Central memory CD8-positive, alpha-beta T cell (primary cell): ENCODE data around the gene AK4.
"Not testable (repeated sequence)": the region's sequence is repeated elsewhere in the genome, so short reads cannot be mapped to it uniquely, and the experiment has no call there.

Experiments
- ATAC-seq: fragments of 150-1000 bp; cut with Tn5 transposase; replicated peaks from 2 replicates; pipeline ENCODE4 v1.10.0; 2022; ENCODE audit warnings: mild to moderate bottlenecking, moderate FRiP score, moderate number of reproducible peaks; ENCODE audit not compliant: poor library complexity, severe bottlenecking; ENCODE audit errors: extremely low read depth
- DNase-seq, 2 donors: peaks; one replicate each; pipeline ENCODE4 v3.0.0; 2021; ENCODE audit warnings: low spot score in 2 of 2
- H3K27ac Mint-ChIP-seq: one replicate; pipeline ENCODE4 v1.8.0; 2022; ENCODE audit warnings: low read depth, mild to moderate bottlenecking, moderate library complexity, mixed read lengths
- H3K27me3 Mint-ChIP-seq: one replicate; pipeline ENCODE4 v1.8.0; 2022; ENCODE audit warnings: mixed read lengths
- H3K36me3 Mint-ChIP-seq: one replicate; pipeline ENCODE4 v1.8.0; 2022; ENCODE audit warnings: mild to moderate bottlenecking, moderate library complexity, mixed read lengths; ENCODE audit not compliant: insufficient read depth
- H3K4me1 Mint-ChIP-seq: one replicate; pipeline ENCODE4 v1.8.0; 2022; ENCODE audit warnings: mixed read lengths
- H3K4me3 Mint-ChIP-seq: one replicate; pipeline ENCODE4 v1.8.0; 2022; ENCODE audit warnings: mild to moderate bottlenecking, moderate library complexity, mixed read lengths
- H3K9me3 Mint-ChIP-seq: one replicate; pipeline ENCODE4 v1.8.0; 2022; ENCODE audit warnings: mixed read lengths

Gene AK4

DNA sequence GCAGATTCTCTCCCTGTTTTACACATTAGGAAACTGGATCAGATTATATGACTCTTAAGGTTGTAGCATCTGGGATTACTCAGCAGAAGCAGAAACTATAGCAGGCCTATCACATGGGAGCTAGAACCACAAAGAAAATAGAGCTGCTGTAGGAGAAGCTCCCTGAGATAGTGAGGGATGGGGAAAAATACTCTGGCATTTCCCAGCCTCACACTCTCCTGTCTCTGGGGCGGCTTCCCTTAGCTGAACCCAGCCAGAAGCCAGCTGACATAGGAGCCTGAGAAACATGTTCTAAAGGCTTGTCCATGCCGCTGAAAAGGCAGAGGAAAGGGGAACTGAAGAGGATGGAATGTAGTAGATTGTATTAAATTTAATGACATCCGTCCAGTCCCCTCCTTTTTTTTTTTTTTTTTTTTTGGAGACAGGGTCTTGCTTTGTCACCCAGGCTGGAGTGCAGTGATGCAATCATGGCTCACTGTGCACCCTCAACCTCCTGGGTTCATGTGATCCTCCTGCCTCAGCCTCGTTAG is 84.5 kb downstream of the AK4 start:
- Mint-ChIP-seq H3K36me3 (peaks cover 1% of the 10 kb centered on the region), H3K4me3 (no peak overlapping the region), H3K4me1 (no peaks in the 10 kb centered on the region), H3K27ac (no peak overlapping the region), H3K9me3 (no peaks in the 10 kb centered on the region), H3K27me3 (peaks cover 54% of the 10 kb centered on the region)
- no peak for ATAC-seq
- no peak for DNase-seq

DNA sequence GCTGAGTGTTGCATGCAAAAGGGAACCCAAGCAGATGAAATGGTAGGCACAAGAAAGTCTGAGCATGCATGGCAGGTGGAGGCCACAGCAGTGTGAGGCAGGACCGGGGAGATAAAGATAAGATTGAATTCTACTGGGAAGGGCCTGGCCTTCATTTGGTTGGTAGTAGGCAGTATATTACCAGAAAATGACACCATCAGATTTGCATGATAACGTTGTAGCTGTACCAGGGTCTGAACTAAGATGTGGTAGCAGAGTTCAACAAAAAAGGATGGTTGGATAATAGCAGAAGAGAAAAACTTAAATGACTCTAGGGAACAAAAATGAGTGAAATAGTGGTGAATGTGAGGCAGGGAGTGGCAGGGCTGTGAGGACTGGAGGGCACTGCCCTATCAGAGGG is 85.8 kb downstream of the AK4 start:
- H3K9me3 Mint-ChIP-seq: no peaks in the 10 kb centered on the region
- no peak overlapping the region for H3K27ac Mint-ChIP-seq
- no peak for ATAC-seq
- peaks cover 1% of the 10 kb centered on the region for H3K36me3 Mint-ChIP-seq
- H3K4me1 Mint-ChIP-seq: no peaks in the 10 kb centered on the region
- no peak overlapping the region for H3K4me3 Mint-ChIP-seq
- H3K27me3 Mint-ChIP-seq: peaks cover 59% of the 10 kb centered on the region
- DNase-seq: no peak

DNA sequence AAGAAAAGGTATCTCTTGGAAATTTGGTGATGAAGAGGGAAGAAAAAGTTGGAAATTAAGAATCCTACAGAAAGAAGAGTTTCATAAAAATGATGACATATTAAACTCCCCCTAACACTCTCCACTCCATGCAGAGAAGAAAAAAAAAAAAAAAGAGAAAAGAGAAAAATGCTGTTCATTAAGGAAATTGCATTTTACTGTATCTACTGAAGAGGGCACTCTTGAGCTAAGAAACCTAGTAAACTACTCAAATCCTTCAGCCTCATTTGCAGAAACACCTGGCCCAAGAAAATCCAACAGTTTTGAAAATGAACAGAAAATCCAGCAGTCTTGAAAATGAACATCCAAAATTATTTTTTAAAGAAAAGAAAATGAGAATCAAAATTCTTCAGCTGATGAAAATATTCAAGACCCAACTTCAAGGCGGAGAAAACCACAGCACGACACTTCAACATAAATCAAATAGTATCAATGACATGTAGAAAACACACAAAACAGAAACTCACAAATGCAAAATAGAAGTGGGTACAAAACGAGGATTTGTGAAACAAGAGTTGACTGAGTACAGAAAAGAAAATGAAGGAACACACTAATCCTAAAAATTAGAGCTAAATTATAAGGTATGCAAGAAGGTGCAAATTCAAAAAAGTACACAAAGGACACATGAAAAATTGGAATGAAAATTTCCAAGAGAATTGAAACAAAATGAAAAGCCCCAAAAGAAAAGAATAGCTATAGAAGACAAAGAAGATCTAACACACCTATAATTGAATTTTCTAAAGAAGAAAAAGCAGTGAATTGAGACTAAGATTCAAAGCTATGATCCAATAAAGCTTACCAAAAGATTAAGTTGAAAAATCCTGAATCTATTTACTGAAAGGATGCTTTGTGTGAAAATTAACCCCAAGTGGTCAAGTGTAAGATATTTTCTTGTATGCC is 88.1 kb downstream of the AK4 start:
- Mint-ChIP-seq H3K4me3 (no peak overlapping the region), H3K9me3 (no peaks in the 10 kb centered on the region), H3K36me3 (peaks cover under 1% of the 10 kb centered on the region), H3K27ac (no peak overlapping the region), H3K4me1 (no peaks in the 10 kb centered on the region), H3K27me3 (peaks cover 44% of the 10 kb centered on the region)
- ATAC-seq (no peak), DNase-seq (no peak)

DNA sequence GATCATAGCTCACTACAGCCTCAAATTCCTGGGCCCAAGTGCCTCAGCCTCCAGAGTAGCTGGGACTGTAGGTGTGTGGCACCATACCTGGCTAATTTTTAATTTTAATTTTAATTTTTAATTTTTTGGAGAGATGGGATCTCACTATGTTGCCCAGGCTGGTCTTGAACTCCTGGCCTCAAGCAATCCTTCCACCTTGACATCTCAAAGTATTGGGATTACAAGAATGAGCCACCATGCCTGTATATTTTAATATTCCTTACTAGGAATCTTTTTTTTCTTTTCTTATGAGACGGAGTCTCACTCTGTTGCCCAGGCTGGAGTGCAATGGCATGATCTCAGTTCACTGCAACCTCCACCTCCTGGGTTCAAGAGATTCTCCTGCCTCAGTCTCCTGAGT is 89.1 kb downstream of the AK4 start:
- H3K4me1 Mint-ChIP-seq, H3K4me3 Mint-ChIP-seq, H3K27ac Mint-ChIP-seq, ATAC-seq, H3K9me3 Mint-ChIP-seq, DNase-seq, H3K36me3 Mint-ChIP-seq: not testable (repeated sequence)
- peaks cover 44% of the 10 kb centered on the region for H3K27me3 Mint-ChIP-seq

DNA sequence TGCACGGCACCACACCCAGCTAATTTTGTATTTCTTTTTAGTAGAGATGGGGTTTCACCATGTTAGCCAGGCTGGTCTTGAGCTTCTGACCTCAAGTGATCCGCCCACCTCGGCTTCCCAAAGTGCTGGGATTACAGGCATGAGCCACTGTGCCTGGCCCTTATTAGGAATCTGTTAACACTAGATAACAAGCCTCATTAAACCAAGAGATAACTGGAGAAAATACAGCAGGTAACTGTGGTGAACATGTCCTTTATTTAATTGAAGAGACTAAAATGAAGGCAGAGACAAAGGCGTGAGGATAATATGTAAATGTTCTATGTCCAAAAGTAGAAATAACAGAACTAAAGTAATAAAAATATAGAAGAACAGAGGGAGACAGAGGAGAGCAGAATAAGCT is 89.5 kb downstream of the AK4 start:
- no peak overlapping the region for H3K4me3 Mint-ChIP-seq
- no peak for DNase-seq
- H3K9me3 Mint-ChIP-seq: no peaks in the 10 kb centered on the region
- no peak for ATAC-seq
- peaks cover 44% of the 10 kb centered on the region for H3K27me3 Mint-ChIP-seq
- H3K36me3 Mint-ChIP-seq: no peaks in the 10 kb centered on the region
- no peaks in the 10 kb centered on the region for H3K4me1 Mint-ChIP-seq
- no peak overlapping the region for H3K27ac Mint-ChIP-seq

DNA sequence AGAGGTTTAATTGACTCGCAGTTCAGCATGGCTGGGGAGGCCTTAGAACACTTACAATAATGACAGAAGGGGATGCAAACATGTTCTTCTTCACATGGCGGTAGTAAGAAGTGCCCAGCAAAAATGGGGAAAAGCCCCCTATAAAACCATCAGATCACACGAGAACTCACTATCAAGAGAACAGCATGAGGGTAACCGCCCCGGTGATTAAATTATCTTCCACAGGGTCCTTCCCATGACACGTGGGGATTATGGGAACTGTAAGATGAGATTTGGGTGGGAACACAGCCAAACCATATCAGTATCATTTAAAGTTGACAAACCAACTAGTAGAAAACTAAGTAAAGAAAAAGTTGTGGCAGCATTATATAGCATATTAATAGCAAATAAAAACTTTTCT is 90.0 kb downstream of the AK4 start:
- H3K4me1 Mint-ChIP-seq: no peaks in the 10 kb centered on the region
- no peaks in the 10 kb centered on the region for H3K9me3 Mint-ChIP-seq
- DNase-seq (no peak), ATAC-seq (no peak)
- H3K27me3 Mint-ChIP-seq: peaks cover 47% of the 10 kb centered on the region
- no peaks in the 10 kb centered on the region for H3K36me3 Mint-ChIP-seq
- no peak overlapping the region for H3K4me3 Mint-ChIP-seq
- H3K27ac Mint-ChIP-seq: no peak overlapping the region

DNA sequence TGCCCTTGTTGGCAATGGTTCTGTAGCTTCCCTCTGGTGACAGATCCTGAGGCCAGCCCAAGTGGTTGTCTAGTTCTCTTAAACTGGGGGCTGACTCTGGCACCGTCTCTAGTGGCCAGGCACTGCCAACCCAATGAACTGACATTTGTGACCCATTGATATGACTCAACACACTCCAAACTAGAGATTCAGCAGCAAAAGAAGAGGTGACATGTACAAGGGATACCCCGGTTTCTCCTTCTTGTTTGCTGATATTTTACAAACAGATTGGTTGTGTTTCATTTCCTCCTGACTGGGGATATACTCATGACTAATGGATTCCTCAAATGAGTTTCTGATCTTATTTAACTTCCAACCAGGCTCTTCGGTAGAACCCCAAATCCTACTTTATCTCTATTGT is 95.5 kb downstream of the AK4 start:
- H3K4me1 Mint-ChIP-seq: no peaks in the 10 kb centered on the region
- DNase-seq: no peak

GRCh38 chr1:65245295-65245694 is 97.3 kb downstream of the AK4 start:
- Mint-ChIP-seq H3K27ac (no peak overlapping the region), H3K9me3 (no peaks in the 10 kb centered on the region), H3K4me3 (no peak overlapping the region), H3K27me3 (peaks cover 58% of the 10 kb centered on the region), H3K4me1 (no peaks in the 10 kb centered on the region), H3K36me3 (no peaks in the 10 kb centered on the region)
- no peak for ATAC-seq
- DNase-seq: no peak

More for the DNA sequence above, 95.5 kb downstream of the AK4 start:
- H3K9me3 Mint-ChIP-seq: no peaks in the 10 kb centered on the region
- no peaks in the 10 kb centered on the region for H3K36me3 Mint-ChIP-seq
- no peak for ATAC-seq
- peaks cover 65% of the 10 kb centered on the region for H3K27me3 Mint-ChIP-seq
- no peak overlapping the region for H3K4me3 Mint-ChIP-seq
- no peak overlapping the region for H3K27ac Mint-ChIP-seq

GRCh38 chr1:65247419-65248359 is 99.7 kb downstream of the AK4 start:
- Mint-ChIP-seq H3K4me3 (no peak overlapping the region), H3K27ac (no peak overlapping the region), H3K4me1 (no peaks in the 10 kb centered on the region), H3K9me3 (no peaks in the 10 kb centered on the region), H3K27me3 (peaks cover 47% of the 10 kb centered on the region), H3K36me3 (no peaks in the 10 kb centered on the region)
- ATAC-seq (no peak), DNase-seq (no peak)

GRCh38 chr1:65250826-65251225 is 102.8 kb downstream of the AK4 start:
- Mint-ChIP-seq H3K36me3 (peaks cover 7% of the 10 kb centered on the region), H3K27me3 (peaks cover 16% of the 10 kb centered on the region), H3K27ac (no peak overlapping the region), H3K4me3 (no peak overlapping the region), H3K4me1 (peaks cover 18% of the 10 kb centered on the region), H3K9me3 (no peaks in the 10 kb centered on the region)
- no peak for DNase-seq
- ATAC-seq: no peak

GRCh38 chr1:65253800-65254319 is 105.9 kb downstream of the AK4 start:
- no peaks in the 10 kb centered on the region for H3K9me3 Mint-ChIP-seq
- H3K4me1 Mint-ChIP-seq: peaks cover 18% of the 10 kb centered on the region
- H3K4me3 Mint-ChIP-seq: peak overlapping the region; percentile 84
- peak; percentile 34 for ATAC-seq
- DNase-seq: no peak
- peaks cover 7% of the 10 kb centered on the region for H3K36me3 Mint-ChIP-seq
- H3K27ac Mint-ChIP-seq: peak overlapping the region; percentile 55
- H3K27me3 Mint-ChIP-seq: no peaks in the 10 kb centered on the region

DNA sequence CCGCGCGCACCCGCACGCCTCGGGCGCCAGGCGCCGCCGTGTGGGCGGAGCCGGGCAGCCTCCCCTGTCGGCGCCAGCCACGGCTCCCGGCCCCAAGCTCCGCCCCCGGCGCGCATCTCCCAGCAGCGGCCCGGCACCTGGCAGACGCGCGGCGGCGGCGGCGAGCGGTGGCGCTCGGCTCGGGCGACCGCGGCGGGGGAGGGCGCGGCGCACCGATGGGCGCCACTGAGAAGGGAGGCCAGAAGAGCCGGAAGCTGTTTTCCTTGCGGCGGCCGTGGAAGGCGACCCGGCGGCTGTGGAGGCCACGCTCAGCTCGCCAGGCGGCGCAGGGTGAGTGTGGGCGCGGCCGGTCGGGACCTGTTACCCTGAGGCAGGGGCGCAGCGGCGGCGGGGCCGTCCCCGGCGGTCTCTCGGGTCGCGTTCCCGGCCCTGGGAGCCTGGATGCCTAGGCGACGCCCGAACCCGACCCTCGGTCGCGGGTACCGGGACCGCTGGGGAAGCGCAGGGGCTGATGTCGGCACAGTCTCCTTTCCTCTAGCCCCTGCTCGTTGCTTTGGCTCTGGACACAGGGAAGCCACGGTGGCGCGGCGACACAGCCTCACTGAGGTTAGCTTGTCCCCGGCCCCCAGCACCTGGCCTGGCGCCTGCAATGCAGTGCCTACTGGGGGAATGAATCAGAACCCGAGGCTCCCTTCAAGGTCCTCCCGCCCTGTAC is 106.5 kb downstream of the AK4 start:
- Mint-ChIP-seq H3K4me1 (peaks cover 18% of the 10 kb centered on the region), H3K27ac (peak overlapping the region; percentile 64), H3K9me3 (no peaks in the 10 kb centered on the region), H3K4me3 (peak overlapping the region; percentile 84), H3K27me3 (no peaks in the 10 kb centered on the region), H3K36me3 (peaks cover 7% of the 10 kb centered on the region)
- peak; percentile 95 for ATAC-seq
- peak; percentile 70 to 77 for DNase-seq
